ENCODE measurements around the gene RDH5. TPM values are rescaled to one million over a fixed set of nuclear protein-coding genes. Genes with fewer than 3 reads are reported as not detected.
A peak's percentile ranks its signal among the peaks of the same experiment; 100 is the strongest.

RDH5 gene
- total and polyA plus RNA-seq, 2 of the 13 experiments (the other 11 are each of a cell fraction or from before 2014, with no cell fraction given), result 2.6 to 5.7 TPM

- no peak for FAIRE-seq
- H4K20me1 ChIP-seq (ENCODE audit: insufficient read depth, low read length), result no peaks in the 10 kb centered on the region
- H3K27ac ChIP-seq (ENCODE audit: extremely low read length, insufficient read depth, low read length), result no peak overlapping the region
- no peak for TF ChIP-seq TFDP1 (CRISPR knock-in tag; IDR thresholded peaks at IDR 0.05; ENCODE audit: borderline replicate concordance)
- TF ChIP-seq CEBPB (IDR thresholded peaks at IDR 0.05; ENCODE audit: borderline replicate concordance, low read depth, low read length), result peak; percentile 37; the same call in 1 of the 2 replicates
- no peak overlapping the region for H3K4me2 ChIP-seq (ENCODE audit: low read depth, low read length)
- DNase-seq (ENCODE audit: low spot score), result no peak
- no peaks in the 10 kb centered on the region; a peak in 2 of 5 replicates for H3K27me3 ChIP-seq (ENCODE audit: control insufficient read depth in 1 of 2, insufficient read depth in 2 of 2, low read length in 2 of 2)
- intact Hi-C loops (cut with micrococcal nuclease; ENCODE audit: unreplicated experiment), result no loop called here
- no TSS peak for BruUV-seq (replicated peaks)
- POLR2A ChIA-PET, result no interaction called here
- CTCF ChIA-PET (ENCODE audit: low intra/inter-chr PET ratio, low total read pairs), result no interaction called here
- in situ Hi-C loops (cut with HindIII; ENCODE audit: extremely low pct_ligation_motif_present, low pct_unique_long_range_greater_than_20kb), result no loop called here
- no peak for ATAC-seq
- 61% methylated on average over 6 of the region's 6 CpGs for WGBS (ENCODE audit: low lambda C conversion rate)
- no peaks in the 10 kb centered on the region for H3K79me2 ChIP-seq (ENCODE audit: insufficient read depth, low read length)
- peaks cover 8% of the 10 kb centered on the region; the same call in 1 of the 2 replicates for H3K4me1 ChIP-seq (ENCODE audit: insufficient read depth, low read length)
- H3K9me3 ChIP-seq (ENCODE audit: low read length), result no peaks in the 10 kb centered on the region
- H2AFZ ChIP-seq (ENCODE audit: low read length), result no peak overlapping the region
- H3K36me3 ChIP-seq (replicated peaks in 1 of 2; ENCODE audit: control insufficient read depth in 1 of 2, insufficient read depth in 2 of 2, low read length in 2 of 2), result no peaks in the 10 kb centered on the region
- no peak overlapping the region for H3K4me3 ChIP-seq (replicated peaks in 1 of 3; ENCODE audit: insufficient read depth in 1 of 3, low read depth in 2 of 3, low read length in 3 of 3)
- no peak overlapping the region for H3K9ac ChIP-seq (ENCODE audit: insufficient read depth, low read depth, low read length)
Observed at GRCh38 chr12:55676707-55677106, 43.5 kb upstream of the RDH5 start.

DNA sequence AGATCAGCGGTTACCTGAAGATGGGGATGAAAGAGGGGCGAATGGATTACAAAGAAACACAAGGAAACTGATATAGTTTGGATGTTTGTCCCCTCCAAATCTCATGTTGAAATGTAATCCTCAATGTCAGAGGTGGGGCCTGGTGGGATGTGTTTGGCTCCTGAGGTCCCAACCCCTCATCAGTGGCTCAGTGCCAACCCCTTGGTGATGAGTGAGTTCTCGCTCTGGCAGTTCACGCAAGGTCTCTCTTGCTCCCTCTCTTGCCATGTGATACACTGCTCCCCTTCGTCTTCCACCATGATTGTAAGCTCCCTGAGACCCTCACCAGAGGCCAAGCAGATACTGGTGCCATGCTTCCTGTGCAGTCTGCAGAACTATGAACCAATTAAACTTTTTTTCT, 40.5 kb upstream of the RDH5 start:
- CTCF ChIA-PET (ENCODE audit: low intra/inter-chr PET ratio, low total read pairs), result interaction anchor here (2.2 kb wide), 1 partner anchor 41 kb away, joined by 13 read pairs; the partner anchor contains the start of gene RDH5
- Histone ChIP-seq H3K79me2 (ENCODE audit: insufficient read depth, low read length) (peaks cover 7% of the 10 kb centered on the region), H3K27me3 (ENCODE audit: control insufficient read depth in 1 of 2, insufficient read depth in 2 of 2, low read length in 2 of 2) (no peaks in the 10 kb centered on the region; a peak in 2 of 5 replicates), H3K9ac (ENCODE audit: insufficient read depth, low read depth, low read length) (no peak overlapping the region), H3K36me3 (replicated peaks in 1 of 2; ENCODE audit: control insufficient read depth in 1 of 2, insufficient read depth in 2 of 2, low read length in 2 of 2) (peaks cover 0 to 3% of the 10 kb centered on the region in 2 experiments; a peak in 1 of 5 replicates), H3K27ac (ENCODE audit: extremely low read length, insufficient read depth, low read length) (no peak overlapping the region), H3K4me3 (replicated peaks in 1 of 3; ENCODE audit: insufficient read depth in 1 of 3, low read depth in 2 of 3, low read length in 3 of 3) (no peak overlapping the region), H2AFZ (ENCODE audit: low read length) (no peak overlapping the region), H3K4me1 (ENCODE audit: insufficient read depth, low read length) (peaks cover 22% of the 10 kb centered on the region), H3K4me2 (ENCODE audit: low read depth, low read length) (no peak overlapping the region), H4K20me1 (ENCODE audit: insufficient read depth, low read length) (no peaks in the 10 kb centered on the region), H3K9me3 (ENCODE audit: low read length) (no peaks in the 10 kb centered on the region)
- DNase-seq (ENCODE audit: low spot score), result no peak
- POLR2A ChIA-PET, result no interaction called here
- 68% methylated on average over 5 of the region's 5 CpGs for WGBS (ENCODE audit: low lambda C conversion rate)
- no TSS peak for BruUV-seq (replicated peaks)
- in situ Hi-C loops (cut with HindIII; ENCODE audit: extremely low pct_ligation_motif_present, low pct_unique_long_range_greater_than_20kb), result no loop called here
- intact Hi-C loops (cut with micrococcal nuclease; ENCODE audit: unreplicated experiment), result loop anchor here (2.0 kb wide), 2 partner anchors 41 to 49 kb away; partner anchors contain the start of genes CD63 and RDH5
- TF ChIP-seq BORCS8-MEF2B (CRISPR knock-in tag; IDR thresholded peaks at IDR 0.05) (no peak), MAZ (IDR thresholded peaks at IDR 0.05; ENCODE audit: borderline replicate concordance, low read depth, low read length) (no peak), MAZ (CRISPR knock-in tag; IDR thresholded peaks at IDR 0.05; ENCODE audit: low read depth) (no peak), ZNF597 (CRISPR knock-in tag; IDR thresholded peaks at IDR 0.05) (no peak), HNRNPK (IDR thresholded peaks at IDR 0.05; ENCODE audit: low read depth, low read length, poor library complexity, severe bottlenecking) (no peak), SRSF9 (IDR thresholded peaks at IDR 0.05; ENCODE audit: borderline replicate concordance, insufficient read depth, low read depth, low read length, poor library complexity, severe bottlenecking) (no peak), KLF15 (CRISPR knock-in tag; IDR thresholded peaks at IDR 0.05; ENCODE audit: borderline replicate concordance) (no peak), HHEX (CRISPR knock-in tag; IDR thresholded peaks at IDR 0.05) (no peak)
- TF ChIP-seq, protein P1, sequence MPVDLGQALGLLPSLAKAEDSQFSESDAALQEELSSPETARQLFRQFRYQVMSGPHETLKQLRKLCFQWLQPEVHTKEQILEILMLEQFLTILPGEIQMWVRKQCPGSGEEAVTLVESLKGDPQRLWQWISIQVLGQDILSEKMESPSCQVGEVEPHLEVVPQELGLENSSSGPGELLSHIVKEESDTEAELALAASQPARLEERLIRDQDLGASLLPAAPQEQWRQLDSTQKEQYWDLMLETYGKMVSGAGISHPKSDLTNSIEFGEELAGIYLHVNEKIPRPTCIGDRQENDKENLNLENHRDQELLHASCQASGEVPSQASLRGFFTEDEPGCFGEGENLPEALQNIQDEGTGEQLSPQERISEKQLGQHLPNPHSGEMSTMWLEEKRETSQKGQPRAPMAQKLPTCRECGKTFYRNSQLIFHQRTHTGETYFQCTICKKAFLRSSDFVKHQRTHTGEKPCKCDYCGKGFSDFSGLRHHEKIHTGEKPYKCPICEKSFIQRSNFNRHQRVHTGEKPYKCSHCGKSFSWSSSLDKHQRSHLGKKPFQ (CRISPR knock-in tag; IDR thresholded peaks at IDR 0.05; ENCODE audit: insufficient replicate concordance), result no peak
- no peak for ATAC-seq
- no peak for FAIRE-seq
